SW480 (cell line): ENCODE data around the gene DUSP18.
A peak's percentile ranks its signal among the peaks of the same experiment; 100 is the strongest.
"Not testable (repeated sequence)": the region's sequence is repeated elsewhere in the genome, so short reads cannot be mapped to it uniquely, and the experiment has no call there.

ENCODE experiments used
- DNase-seq: peaks from one replicate; pipeline ENCODE4 v3.0.0-alpha.2; 2016; ENCODE audit warnings: low spot score

The DUSP18 gene

DNA sequence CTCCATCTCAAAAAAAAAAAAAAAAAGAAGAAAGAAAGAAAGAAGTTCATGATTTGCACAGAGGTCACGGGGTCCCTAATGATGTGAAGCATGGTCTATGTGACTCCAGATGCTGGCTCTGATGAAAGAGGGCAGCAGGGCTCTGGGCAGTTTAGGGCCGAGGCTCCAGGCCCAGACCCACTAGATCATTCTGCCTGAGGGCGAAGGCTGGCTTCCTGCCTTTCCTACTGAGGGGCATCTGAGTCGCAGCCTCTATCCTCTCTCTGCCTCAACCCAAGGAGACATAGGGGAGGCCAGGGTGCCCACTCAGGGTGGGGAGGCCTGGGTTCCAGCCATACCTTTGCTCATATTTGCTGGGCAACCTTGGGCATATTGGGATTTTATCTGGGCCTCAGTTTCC is 27.3 kb downstream of the DUSP18 start:
- DNase-seq, result no peak

DNA sequence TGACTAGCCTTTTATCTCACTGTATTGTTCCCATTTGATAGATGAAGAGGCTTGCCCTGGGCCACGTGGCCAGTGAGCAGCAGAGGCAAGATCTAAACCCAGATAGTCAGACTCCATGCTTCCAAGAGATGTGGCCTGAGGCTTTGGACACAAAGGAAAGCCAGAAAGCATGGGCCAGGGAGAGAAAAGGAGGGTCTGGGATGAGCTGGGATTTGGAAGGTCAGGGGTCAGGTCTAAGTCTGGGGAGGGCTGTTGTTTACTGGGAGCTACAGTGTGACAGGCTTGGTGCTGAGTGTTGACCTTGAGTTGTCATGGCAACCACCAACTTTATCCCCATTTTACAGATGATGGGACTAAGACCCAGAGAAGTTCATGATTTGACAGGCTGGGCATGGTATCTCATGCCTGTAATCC is 30.0 kb downstream of the DUSP18 start:
- no peak for DNase-seq

DNA sequence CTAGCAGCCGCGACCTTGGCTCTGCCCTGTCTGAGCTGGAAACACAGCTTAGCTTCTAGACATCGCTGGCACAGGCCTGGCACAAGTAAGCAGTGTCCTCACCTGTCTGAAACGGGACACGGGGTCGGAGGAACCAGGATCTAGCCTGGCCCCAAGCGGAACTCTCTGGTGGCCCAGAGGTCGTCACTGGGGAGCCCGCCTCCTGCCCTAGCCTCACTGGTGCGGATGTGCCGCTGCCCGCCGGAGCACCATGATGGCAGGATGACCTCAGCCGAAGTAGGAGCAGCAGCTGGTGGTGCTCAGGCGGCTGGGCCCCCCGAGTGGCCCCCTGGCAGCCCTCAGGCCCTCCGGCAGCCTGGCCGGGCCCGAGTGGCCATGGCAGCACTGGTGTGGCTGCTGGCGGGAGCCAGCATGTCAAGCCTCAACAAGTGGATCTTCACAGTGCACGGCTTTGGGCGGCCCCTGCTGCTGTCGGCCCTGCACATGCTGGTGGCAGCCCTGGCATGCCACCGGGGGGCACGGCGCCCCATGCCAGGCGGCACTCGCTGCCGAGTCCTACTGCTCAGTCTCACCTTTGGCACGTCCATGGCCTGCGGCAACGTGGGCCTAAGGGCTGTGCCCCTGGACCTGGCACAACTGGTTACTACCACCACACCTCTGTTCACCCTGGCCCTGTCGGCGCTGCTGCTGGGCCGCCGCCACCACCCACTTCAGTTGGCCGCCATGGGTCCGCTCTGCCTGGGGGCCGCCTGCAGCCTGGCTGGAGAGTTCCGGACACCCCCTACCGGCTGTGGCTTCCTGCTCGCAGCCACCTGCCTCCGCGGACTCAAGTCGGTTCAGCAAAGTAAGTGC is 31.2 kb downstream of the DUSP18 start:
- peak; percentile 49 for DNase-seq

GRCh38 chr22:30635273-30636225 is 32.1 kb downstream of the DUSP18 start, which contains the start of gene SLC35E4:
Gene SLC35E4 (plus strand): TSS chr22:30635781. CDS start chr22:30636451, 670 bp downstream.
- peak; percentile 81 for DNase-seq

DNA sequence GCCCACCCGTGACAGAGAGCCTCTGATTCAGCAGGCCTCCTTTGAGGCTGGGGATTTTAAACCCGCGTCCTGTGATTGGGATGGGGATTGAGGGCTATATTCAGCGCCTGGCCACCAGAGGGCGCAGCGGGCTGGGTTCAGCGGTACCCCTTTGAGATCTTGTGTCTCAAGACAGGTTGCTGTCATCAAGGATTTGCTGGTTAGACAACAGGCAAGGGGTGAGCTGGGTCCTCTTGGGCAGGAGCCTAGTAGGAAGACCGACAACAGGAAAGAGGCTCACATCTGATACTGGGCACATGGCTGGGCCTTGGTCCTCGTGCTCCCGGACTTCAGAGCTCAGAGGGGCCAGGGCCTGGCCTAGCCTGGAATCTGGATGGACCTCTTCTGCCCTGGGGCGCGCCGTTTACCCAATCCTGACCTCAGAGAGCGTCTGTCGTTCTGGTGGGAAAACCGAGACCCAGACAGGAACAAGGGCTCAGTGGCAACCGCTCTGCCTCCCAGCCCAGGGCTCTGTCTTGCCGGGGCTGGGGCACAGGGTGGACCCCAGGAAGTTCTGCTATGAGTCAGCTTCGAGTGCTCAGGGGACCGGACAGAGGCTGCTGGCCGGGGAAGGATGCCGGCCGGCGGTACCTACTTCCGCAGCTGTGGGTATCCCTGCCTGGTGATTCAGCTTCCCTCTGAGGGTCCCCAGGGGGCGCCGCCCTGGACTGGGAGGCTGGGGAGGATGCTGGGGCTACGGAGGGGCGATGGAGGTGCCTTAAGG is 33.0 kb downstream of the DUSP18 start:
- peak; percentile 88 for DNase-seq

- DNase-seq, result not testable (repeated sequence)
These were observed 36.2 kb downstream of the DUSP18 start for GRCh38 chr22:30631469-30631868.

GRCh38 chr22:30628491-30628890 is 39.2 kb downstream of the DUSP18 start:
- DNase-seq, result no peak

- DNase-seq, result no peak
These were observed 40.2 kb downstream of the DUSP18 start for GRCh38 chr22:30627471-30627870.

DNA sequence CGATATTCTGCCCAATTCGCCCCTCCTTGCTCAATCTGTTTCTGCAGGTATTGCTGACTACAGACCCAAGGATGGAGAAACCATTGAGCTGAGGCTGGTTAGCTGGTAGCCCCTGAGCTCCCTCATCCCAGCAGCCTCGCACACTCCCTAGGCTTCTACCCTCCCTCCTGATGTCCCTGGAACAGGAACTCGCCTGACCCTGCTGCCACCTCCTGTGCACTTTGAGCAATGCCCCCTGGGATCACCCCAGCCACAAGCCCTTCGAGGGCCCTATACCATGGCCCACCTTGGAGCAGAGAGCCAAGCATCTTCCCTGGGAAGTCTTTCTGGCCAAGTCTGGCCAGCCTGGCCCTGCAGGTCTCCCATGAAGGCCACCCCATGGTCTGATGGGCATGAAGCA is 41.3 kb downstream of the DUSP18 start:
- DNase-seq, result no peak

GRCh38 chr22:30619909-30620308 is 47.8 kb downstream of the DUSP18 start:
- not testable (repeated sequence) for DNase-seq

DNA sequence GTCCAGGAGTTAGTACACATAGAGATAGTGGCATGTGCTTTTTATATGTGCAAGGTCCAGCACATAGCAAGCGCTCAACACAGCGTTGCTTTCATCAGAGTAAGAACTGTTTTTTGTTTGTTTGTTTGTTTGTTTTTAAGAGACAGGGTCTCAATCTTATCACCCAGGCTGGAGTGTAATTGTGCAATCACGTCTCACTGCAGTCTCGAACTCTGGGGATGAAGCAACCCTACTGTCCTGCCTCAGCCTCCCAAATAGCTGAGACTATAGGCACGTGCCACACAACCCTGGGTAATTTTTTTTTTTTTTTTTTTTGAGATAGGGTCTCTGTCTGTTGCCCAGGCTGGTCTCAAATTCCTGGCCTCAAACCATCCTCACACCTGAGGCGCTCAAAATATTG is 49.9 kb downstream of the DUSP18 start:
- no peak for DNase-seq

DNA sequence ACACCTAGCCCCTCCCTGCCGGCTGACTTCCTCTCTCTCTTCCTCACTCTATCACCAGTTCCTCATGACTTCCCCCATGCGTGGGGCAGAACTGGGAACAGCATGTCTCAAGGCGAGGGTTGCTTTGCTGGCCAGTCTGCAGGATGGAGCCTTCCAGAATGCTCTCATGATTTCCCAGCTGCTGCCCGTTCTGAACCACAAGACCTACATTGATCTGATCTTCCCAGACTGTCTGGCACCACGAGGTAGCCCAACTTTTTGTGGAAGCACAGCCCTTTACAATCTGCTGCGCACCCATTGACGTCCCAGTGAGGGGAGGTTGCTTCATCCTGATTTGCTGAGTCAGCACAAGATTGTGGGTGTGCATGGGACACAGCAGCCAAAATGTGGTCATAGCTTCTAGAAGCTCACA is 52.1 kb downstream of the DUSP18 start:
- DNase-seq, result no peak

DNA sequence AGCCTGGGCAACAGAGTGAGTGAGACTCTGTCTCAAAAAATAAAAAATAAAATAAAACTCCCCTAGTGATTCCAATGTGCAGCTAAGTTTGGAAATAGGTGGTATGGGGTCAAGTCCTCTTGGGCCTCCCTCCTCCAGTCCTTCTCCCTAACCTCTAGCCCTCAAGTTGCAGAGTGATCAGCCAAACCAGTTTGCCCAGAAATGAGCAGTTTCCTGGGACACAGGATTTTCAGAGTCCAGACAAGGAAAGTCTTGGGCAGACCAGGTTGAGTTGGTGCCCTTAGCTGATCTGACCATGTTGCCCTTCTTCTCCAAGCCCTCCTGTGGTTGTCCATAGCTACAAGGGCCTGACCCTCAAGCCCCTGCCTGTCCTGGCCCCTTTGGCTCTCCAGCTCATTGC is 52.8 kb downstream of the DUSP18 start:
- no peak for DNase-seq

DNA sequence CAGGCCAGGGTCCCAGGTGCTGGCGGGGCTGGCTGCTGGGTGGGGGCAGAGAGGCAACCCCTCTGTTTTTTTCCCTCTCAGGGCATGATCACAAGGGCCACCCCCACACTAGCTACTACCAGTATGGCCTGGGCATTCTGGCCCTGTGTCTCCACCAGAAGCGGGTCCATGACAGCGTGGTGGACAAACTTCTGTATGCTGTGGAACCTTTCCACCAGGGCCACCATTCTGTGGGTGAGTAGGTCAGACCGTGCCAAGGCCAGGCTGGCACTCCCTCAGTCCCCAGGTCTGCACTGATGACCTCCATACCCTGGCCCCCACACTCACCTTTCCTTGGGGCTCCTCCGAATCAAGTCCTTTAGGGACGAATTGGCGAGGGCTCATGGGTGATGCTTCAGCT is 53.4 kb downstream of the DUSP18 start:
- no peak for DNase-seq

DNA sequence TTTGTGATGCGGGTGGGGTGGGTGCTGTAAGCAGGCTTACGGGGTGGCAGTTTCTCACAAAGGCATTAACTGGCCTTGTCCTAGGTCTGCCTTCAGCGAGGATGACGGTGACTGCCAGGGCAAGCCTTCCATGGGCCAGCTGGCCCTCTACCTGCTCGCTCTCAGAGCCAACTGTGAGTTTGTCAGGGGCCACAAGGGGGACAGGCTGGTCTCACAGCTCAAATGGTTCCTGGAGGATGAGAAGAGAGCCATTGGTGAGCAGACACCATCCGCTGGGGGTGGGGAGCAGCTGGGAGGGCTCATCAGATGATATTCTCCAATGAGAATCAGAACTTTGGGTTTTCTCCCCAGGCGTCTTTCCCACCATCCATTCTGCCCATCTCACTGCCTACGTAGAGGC is 54.9 kb downstream of the DUSP18 start:
- DNase-seq, result no peak
